CD4-positive, CD25-positive, alpha-beta regulatory T cell (primary cell): ENCODE measurements around the gene RAPGEF2. TPM values are rescaled to one million over a fixed set of nuclear protein-coding genes. Genes with fewer than 3 reads are reported as not detected.

Source experiments
- ATAC-seq, 2 donors: fragments of 150-1000 bp; cut with Tn5 transposase; one replicate each; pipeline ENCODE4 v1.10.0; 2021; ENCODE audit warnings: low read depth in 2 of 2, moderate number of reproducible peaks in 2 of 2, moderate library complexity in 1 of 2
- DNase-seq, 3 donors: peaks; one replicate each; pipeline versions ENCODE4 v3.0.0 to v3.0.0-alpha.2; 2012 to 2022; ENCODE audit warnings: mixed read lengths in 1 of 3
- H3K27ac ChIP-seq: one replicate; pipeline ENCODE4 v1.7.0; 2013; ENCODE audit warnings: mild to moderate bottlenecking, low read length; ENCODE audit not compliant: insufficient read depth, poor library complexity, severe bottlenecking
- H3K27me3 ChIP-seq: one replicate; pipeline ENCODE4 v1.7.0; 2013; ENCODE audit warnings: low read length; ENCODE audit not compliant: control insufficient read depth, insufficient read depth
- H3K36me3 ChIP-seq: one replicate; pipeline ENCODE4 v1.7.0; 2013; ENCODE audit warnings: mild to moderate bottlenecking, low read length, moderate library complexity; ENCODE audit not compliant: control insufficient read depth, insufficient read depth
- H3K4me1 ChIP-seq: 2 replicates; pipeline ENCODE4 v1.7.0; 2013; ENCODE audit warnings: mild to moderate bottlenecking, low read length; ENCODE audit not compliant: insufficient read depth, control insufficient read depth, poor library complexity, severe bottlenecking
- H3K4me3 ChIP-seq: one replicate; pipeline ENCODE4 v1.7.0; 2013; ENCODE audit warnings: low read depth, mild to moderate bottlenecking, low read length, moderate library complexity
- H3K9me3 ChIP-seq, 2 experiments: 1 replicate in 1 of 2; 2 replicates in 1 of 2; pipeline ENCODE4 v1.7.0; 2013; ENCODE audit warnings: low read length in 2 of 2, mild to moderate bottlenecking in 1 of 2, moderate library complexity in 1 of 2; ENCODE audit not compliant: control insufficient read depth in 2 of 2
- H3K27ac Mint-ChIP-seq, 3 donors: one replicate each; pipeline ENCODE4 v1.8.0; 2020 to 2022; ENCODE audit warnings: mild to moderate bottlenecking in 3 of 3, mixed read lengths in 3 of 3, moderate library complexity in 2 of 3
- H3K27me3 Mint-ChIP-seq: one replicate; pipeline ENCODE4 v1.8.0; 2022; ENCODE audit warnings: mild to moderate bottlenecking, mixed read lengths
- H3K36me3 Mint-ChIP-seq: one replicate; pipeline ENCODE4 v1.8.0; 2020; ENCODE audit warnings: mixed read lengths
- H3K4me1 Mint-ChIP-seq, 4 donors: one replicate each; pipeline ENCODE4 v1.8.0; 2020 to 2022; ENCODE audit warnings: mixed read lengths in 4 of 4, mild to moderate bottlenecking in 1 of 4
- H3K4me3 Mint-ChIP-seq, 4 donors: one replicate each; pipeline ENCODE4 v1.8.0; 2020 to 2022; ENCODE audit warnings: mild to moderate bottlenecking in 4 of 4, mixed read lengths in 4 of 4, moderate library complexity in 3 of 4
- H3K9me3 Mint-ChIP-seq, 7 donors: one replicate each; pipeline ENCODE4 v1.8.0; 2020 to 2022; ENCODE audit warnings: mixed read lengths in 7 of 7, mild to moderate bottlenecking in 3 of 7, moderate library complexity in 2 of 7
- polyA plus RNA-seq, 4 donors: library from polyadenylated mRNA; unstranded; fragments of 300-500 nt; fragmentation: Illumina TruSeq; gene quantifications; one replicate each; pipeline ENCODE4 v1.2.3, GENCODE V29; 2021
- total RNA-seq: library from RNA; stranded (reverse); gene quantifications from one replicate; pipeline ENCODE4 v1.2.3, GENCODE V29; 2022

The RAPGEF2 gene
- total and polyA plus RNA-seq, 5 donors from 2014 or later = 0.54 to 26.9 (median 1.3) TPM

DNA sequence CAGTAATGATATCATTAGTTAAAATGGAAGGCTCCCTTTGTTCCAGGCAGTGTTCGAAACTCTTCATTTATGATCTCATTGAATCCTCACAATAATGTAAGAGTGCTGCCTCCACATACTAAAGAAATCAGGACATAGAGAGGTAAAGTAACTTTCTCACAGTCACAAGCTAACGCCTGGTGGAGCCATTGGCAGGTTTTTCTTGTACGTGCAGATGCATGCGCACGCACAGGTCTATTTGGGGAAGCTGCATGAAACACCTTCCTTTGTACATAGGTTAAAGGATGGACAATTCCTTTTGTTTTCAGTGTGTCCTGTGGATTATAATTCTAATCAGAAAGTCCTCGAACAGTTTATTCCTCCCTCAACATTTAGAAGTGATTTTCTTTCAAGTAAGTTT lies 176.2 kb downstream of the RAPGEF2 start:
- peaks cover 5% of the 10 kb centered on the region for H3K36me3 Mint-ChIP-seq
- no peak overlapping the region for H3K27ac ChIP-seq
- no peak for ATAC-seq

GRCh38 chr4:159280442-159281172 lies 177.7 kb downstream of the RAPGEF2 start:
- Histone ChIP-seq H3K27me3 (no peaks in the 10 kb centered on the region), H3K4me1 (no peaks in the 10 kb centered on the region), H3K4me3 (no peak overlapping the region), H3K9me3 (no peaks in the 10 kb centered on the region), H3K36me3 (no peaks in the 10 kb centered on the region), H3K27ac (no peak overlapping the region)
- no peak overlapping the region for H3K4me3 Mint-ChIP-seq
- no peaks in the 10 kb centered on the region for H3K27me3 Mint-ChIP-seq
- ATAC-seq (no peak), DNase-seq (no peak)
- H3K9me3 Mint-ChIP-seq = peaks cover 0 to 4% (median 0%) of the 10 kb centered on the region in 7 donors
- peaks cover 0 to 6% (median 1%) of the 10 kb centered on the region in 4 donors for H3K4me1 Mint-ChIP-seq
- H3K27ac Mint-ChIP-seq = no peak overlapping the region
- peaks cover 5% of the 10 kb centered on the region for H3K36me3 Mint-ChIP-seq

More for the DNA sequence above, 176.2 kb downstream of the RAPGEF2 start:
- no peak overlapping the region for H3K4me3 Mint-ChIP-seq
- H3K36me3 ChIP-seq = no peaks in the 10 kb centered on the region
- H3K4me1 ChIP-seq = no peaks in the 10 kb centered on the region
- no peak overlapping the region for H3K27ac Mint-ChIP-seq
- H3K9me3 ChIP-seq = no peaks in the 10 kb centered on the region
- peaks cover 0 to 6% (median 1%) of the 10 kb centered on the region in 4 donors for H3K4me1 Mint-ChIP-seq
- no peaks in the 10 kb centered on the region for H3K27me3 Mint-ChIP-seq
- no peaks in the 10 kb centered on the region for H3K27me3 ChIP-seq
- DNase-seq = no peak
- H3K4me3 ChIP-seq = no peak overlapping the region
- H3K9me3 Mint-ChIP-seq = peaks cover 0 to 4% (median 0%) of the 10 kb centered on the region in 7 donors

- Histone ChIP-seq H3K36me3 (no peaks in the 10 kb centered on the region), H3K4me3 (no peak overlapping the region), H3K27me3 (no peaks in the 10 kb centered on the region), H3K27ac (no peak overlapping the region), H3K9me3 (no peaks in the 10 kb centered on the region), H3K4me1 (no peaks in the 10 kb centered on the region)
- DNase-seq = no peak
- no peak overlapping the region for H3K4me3 Mint-ChIP-seq
- no peak for ATAC-seq
- peaks cover 0 to 4% (median 0%) of the 10 kb centered on the region in 7 donors for H3K9me3 Mint-ChIP-seq
- peaks cover 5% of the 10 kb centered on the region for H3K36me3 Mint-ChIP-seq
- H3K27ac Mint-ChIP-seq = no peak overlapping the region
- no peaks in the 10 kb centered on the region for H3K27me3 Mint-ChIP-seq
- H3K4me1 Mint-ChIP-seq = peaks cover 0 to 6% (median 3%) of the 10 kb centered on the region in 4 donors
Observed at GRCh38 chr4:159281771-159282170, 178.9 kb downstream of the RAPGEF2 start.

DNA sequence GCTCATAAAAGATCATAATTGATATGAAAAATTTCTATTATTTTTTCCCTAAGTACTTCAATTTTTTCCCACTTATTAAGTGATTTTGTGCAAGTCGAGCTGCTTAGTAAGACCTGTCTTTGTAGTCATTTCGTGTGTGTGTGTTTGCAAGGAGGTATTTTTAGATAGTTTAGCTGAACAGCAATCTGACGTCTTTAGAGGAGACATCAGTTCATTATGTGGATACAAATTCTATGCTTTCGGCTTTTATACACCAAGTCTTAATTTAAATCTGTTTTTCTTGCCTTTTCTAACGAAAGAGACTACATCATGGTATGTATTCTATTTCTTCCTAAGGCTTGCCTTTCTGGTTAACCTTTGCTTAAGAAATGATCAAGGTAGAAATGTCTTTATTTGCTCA lies 179.4 kb downstream of the RAPGEF2 start:
- H3K27me3 ChIP-seq = no peaks in the 10 kb centered on the region
- H3K27me3 Mint-ChIP-seq = no peaks in the 10 kb centered on the region
- no peaks in the 10 kb centered on the region for H3K36me3 ChIP-seq
- no peak overlapping the region for H3K4me3 ChIP-seq
- no peak overlapping the region for H3K4me3 Mint-ChIP-seq
- H3K4me1 Mint-ChIP-seq = peaks cover 0 to 6% (median 3%) of the 10 kb centered on the region in 4 donors
- no peak overlapping the region for H3K27ac ChIP-seq
- H3K36me3 Mint-ChIP-seq = peaks cover 5% of the 10 kb centered on the region
- no peaks in the 10 kb centered on the region for H3K9me3 ChIP-seq
- no peak overlapping the region for H3K27ac Mint-ChIP-seq
- H3K9me3 Mint-ChIP-seq = peaks cover 0 to 4% (median 0%) of the 10 kb centered on the region in 7 donors
- no peaks in the 10 kb centered on the region for H3K4me1 ChIP-seq
- no peak for ATAC-seq
- no peak for DNase-seq

GRCh38 chr4:159282944-159283343 lies 180.1 kb downstream of the RAPGEF2 start:
- Mint-ChIP-seq H3K27ac (no peak overlapping the region), H3K9me3 (peaks cover 0 to 4% (median 0%) of the 10 kb centered on the region in 7 donors), H3K4me1 (peaks cover 0 to 6% (median 1%) of the 10 kb centered on the region in 4 donors), H3K4me3 (no peak overlapping the region), H3K27me3 (no peaks in the 10 kb centered on the region), H3K36me3 (no peaks in the 10 kb centered on the region)
- no peaks in the 10 kb centered on the region for H3K27me3 ChIP-seq
- no peaks in the 10 kb centered on the region for H3K36me3 ChIP-seq
- no peak for DNase-seq
- no peak for ATAC-seq
- H3K4me3 ChIP-seq = no peak overlapping the region
- H3K9me3 ChIP-seq = no peaks in the 10 kb centered on the region
- no peaks in the 10 kb centered on the region for H3K4me1 ChIP-seq
- no peak overlapping the region for H3K27ac ChIP-seq

DNA sequence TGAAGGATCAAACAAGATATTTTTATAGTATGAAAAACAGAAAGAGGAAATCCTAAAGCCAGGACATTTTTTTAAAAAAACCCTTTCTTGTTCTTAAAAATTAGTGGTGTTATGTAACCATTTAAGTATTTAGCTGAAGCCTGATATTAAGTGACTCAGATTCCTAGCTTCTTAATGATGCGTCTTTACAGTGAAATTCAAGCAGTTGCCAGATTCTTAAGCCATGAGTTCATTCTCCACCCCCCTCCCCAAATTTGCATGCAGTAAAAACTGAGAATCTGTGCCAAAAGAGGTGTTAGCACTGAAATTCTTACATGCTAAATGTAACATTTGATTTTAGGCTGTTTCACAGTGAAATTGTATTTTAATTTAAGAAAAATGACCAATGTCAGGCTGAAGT lies 180.8 kb downstream of the RAPGEF2 start:
- H3K27me3 Mint-ChIP-seq = no peaks in the 10 kb centered on the region
- peaks cover 2 to 10% (median 3%) of the 10 kb centered on the region in 4 donors for H3K4me1 Mint-ChIP-seq
- H3K4me3 Mint-ChIP-seq = no peak overlapping the region
- peaks cover 2% of the 10 kb centered on the region for H3K36me3 Mint-ChIP-seq
- Histone ChIP-seq H3K4me3 (no peak overlapping the region), H3K27ac (no peak overlapping the region), H3K9me3 (no peaks in the 10 kb centered on the region), H3K36me3 (no peaks in the 10 kb centered on the region), H3K27me3 (no peaks in the 10 kb centered on the region), H3K4me1 (no peaks in the 10 kb centered on the region)
- no peak overlapping the region for H3K27ac Mint-ChIP-seq
- DNase-seq (no peak), ATAC-seq (no peak)
- peaks cover 0 to 4% (median 0%) of the 10 kb centered on the region in 7 donors for H3K9me3 Mint-ChIP-seq

DNA sequence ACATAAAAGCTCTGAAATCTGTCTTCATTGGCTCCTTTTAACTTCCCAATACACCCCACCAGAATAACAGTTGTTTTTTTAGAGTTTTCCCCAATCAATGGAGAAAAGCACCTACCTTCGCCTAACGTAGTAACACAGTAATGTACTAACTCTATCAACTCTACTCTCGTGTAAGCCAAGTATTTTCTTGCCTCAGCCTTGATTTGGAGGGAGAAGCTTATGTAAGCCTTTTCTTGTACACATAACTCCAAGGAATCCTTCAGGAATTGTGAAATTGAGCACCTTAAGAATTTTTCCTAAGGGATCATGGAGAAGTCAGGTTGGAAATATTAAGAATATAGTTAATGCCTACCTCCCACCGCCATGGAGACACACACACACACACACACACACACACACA lies 181.2 kb downstream of the RAPGEF2 start:
- Mint-ChIP-seq H3K36me3 (peaks cover 3% of the 10 kb centered on the region), H3K4me3 (no peak overlapping the region), H3K4me1 (peaks cover 3 to 11% (median 4%) of the 10 kb centered on the region in 4 donors), H3K27ac (no peak overlapping the region), H3K27me3 (no peaks in the 10 kb centered on the region), H3K9me3 (peaks cover 0 to 4% (median 0%) of the 10 kb centered on the region in 7 donors)
- Histone ChIP-seq H3K27ac (no peak overlapping the region), H3K4me1 (no peaks in the 10 kb centered on the region), H3K27me3 (no peaks in the 10 kb centered on the region), H3K4me3 (no peak overlapping the region), H3K9me3 (no peaks in the 10 kb centered on the region), H3K36me3 (no peaks in the 10 kb centered on the region)
- no peak for DNase-seq
- ATAC-seq = no peak

DNA sequence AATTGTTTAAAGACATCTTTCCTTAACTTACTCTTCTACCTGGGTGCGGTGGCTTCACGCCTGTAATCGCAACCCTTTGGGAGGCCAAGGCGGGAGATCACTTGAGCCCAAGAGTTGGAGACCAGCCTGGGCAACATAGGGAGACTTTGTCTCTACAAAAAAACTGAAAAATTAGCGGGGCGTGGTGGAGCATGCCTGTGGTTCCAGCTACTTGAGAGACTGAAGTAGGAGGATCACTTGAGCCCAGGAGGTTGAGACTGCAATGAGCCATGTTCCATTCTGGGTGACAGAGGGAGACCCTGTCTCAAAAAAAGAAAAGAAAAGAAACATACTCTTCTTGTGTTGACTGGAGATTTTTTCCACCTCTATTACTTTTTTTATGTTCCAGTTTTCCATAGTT lies 181.9 kb downstream of the RAPGEF2 start:
- no peaks in the 10 kb centered on the region for H3K4me1 ChIP-seq
- peaks cover 0 to 2% (median 0%) of the 10 kb centered on the region in 7 donors for H3K9me3 Mint-ChIP-seq
- H3K27ac ChIP-seq = no peak overlapping the region
- peaks cover 3% of the 10 kb centered on the region for H3K36me3 Mint-ChIP-seq
- H3K4me1 Mint-ChIP-seq = peaks cover 3 to 14% (median 6%) of the 10 kb centered on the region in 4 donors
- H3K9me3 ChIP-seq = no peaks in the 10 kb centered on the region
- DNase-seq = no peak
- H3K4me3 ChIP-seq = no peak overlapping the region
- H3K36me3 ChIP-seq = no peaks in the 10 kb centered on the region
- ATAC-seq = no peak
- no peak overlapping the region for H3K4me3 Mint-ChIP-seq
- H3K27me3 Mint-ChIP-seq = no peaks in the 10 kb centered on the region
- H3K27ac Mint-ChIP-seq = no peak overlapping the region
- no peaks in the 10 kb centered on the region for H3K27me3 ChIP-seq
